Measurements from ENCODE around the gene SAPCD1.
A peak's percentile ranks its signal among the peaks of the same experiment; 100 is the strongest.

Gene SAPCD1

GRCh38 chr6:31752739-31753319, 9.6 kb upstream of the SAPCD1 start:
- H3K36me3 Mint-ChIP-seq = peaks cover 2% of the 10 kb centered on the region
- ATAC-seq (ENCODE audit: low read depth) (no peak), DNase-seq (ENCODE audit: low spot score in 2 of 2) (no peak)
- H3K9me3 Mint-ChIP-seq = no peaks in the 10 kb centered on the region
- no peaks in the 10 kb centered on the region for H3K27me3 Mint-ChIP-seq
- no peak overlapping the region for H3K27ac Mint-ChIP-seq
- no peak overlapping the region for H3K4me3 Mint-ChIP-seq
- H3K4me1 Mint-ChIP-seq = no peaks in the 10 kb centered on the region

- DNase-seq (ENCODE audit: low spot score in 2 of 2) (no peak), ATAC-seq (ENCODE audit: low read depth) (no peak)
- no peak overlapping the region for H3K27ac Mint-ChIP-seq
- no peaks in the 10 kb centered on the region for H3K27me3 Mint-ChIP-seq
- no peaks in the 10 kb centered on the region for H3K4me1 Mint-ChIP-seq
- no peaks in the 10 kb centered on the region for H3K9me3 Mint-ChIP-seq
- H3K36me3 Mint-ChIP-seq = peaks cover 16% of the 10 kb centered on the region
- no peak overlapping the region for H3K4me3 Mint-ChIP-seq
Observed at GRCh38 chr6:31758281-31758680, 4.2 kb upstream of the SAPCD1 start.

DNA sequence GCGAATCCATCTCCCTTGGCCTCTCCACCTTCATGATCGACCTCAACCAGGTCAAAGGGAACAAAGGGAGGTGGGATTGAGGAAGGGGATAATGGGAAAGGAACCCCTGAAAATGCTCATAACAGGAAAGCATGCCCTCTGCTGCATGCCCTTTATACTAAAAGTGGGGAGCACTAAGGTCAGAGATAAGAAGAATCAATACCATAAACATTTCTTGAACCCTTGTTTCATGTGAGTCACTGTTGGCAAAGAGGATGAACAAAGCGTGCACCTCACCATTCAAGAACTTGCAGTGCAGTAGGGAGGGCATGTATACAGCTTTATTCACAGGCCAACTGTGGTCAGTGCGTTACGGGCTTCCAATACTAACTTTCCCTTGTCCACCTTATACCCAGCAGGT, 1.7 kb upstream of the SAPCD1 start:
- Mint-ChIP-seq H3K4me3 (no peak overlapping the region), H3K4me1 (peaks cover 4% of the 10 kb centered on the region), H3K27ac (no peak overlapping the region), H3K36me3 (peaks cover 22% of the 10 kb centered on the region), H3K27me3 (no peaks in the 10 kb centered on the region), H3K9me3 (no peaks in the 10 kb centered on the region)
- ATAC-seq (ENCODE audit: low read depth) (no peak), DNase-seq (ENCODE audit: low spot score in 2 of 2) (no peak)

DNA sequence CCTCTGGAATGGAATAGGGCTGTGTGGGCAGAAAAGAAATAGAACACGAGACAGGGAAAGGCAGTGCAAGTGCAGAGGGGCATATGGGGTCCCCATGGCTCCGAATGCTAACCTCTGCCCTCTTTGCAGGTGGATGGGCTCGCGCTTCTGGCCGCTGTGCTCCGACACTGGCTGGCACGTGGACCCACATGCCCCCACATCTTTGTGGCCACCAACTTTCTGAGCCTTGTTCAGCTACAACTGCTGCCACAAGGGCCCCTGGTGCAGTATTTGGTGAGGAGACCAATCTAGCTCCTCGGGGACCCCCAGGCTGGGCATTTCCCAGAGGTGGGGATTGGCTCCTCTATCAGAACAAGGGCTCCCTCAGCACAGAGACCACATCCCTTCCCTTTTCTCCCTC, 1.1 kb upstream of the SAPCD1 start:
- peaks cover 4% of the 10 kb centered on the region for H3K4me1 Mint-ChIP-seq
- H3K27me3 Mint-ChIP-seq = no peaks in the 10 kb centered on the region
- H3K4me3 Mint-ChIP-seq = no peak overlapping the region
- H3K27ac Mint-ChIP-seq = no peak overlapping the region
- H3K36me3 Mint-ChIP-seq = peaks cover 22% of the 10 kb centered on the region
- ATAC-seq (ENCODE audit: low read depth) = no peak
- no peaks in the 10 kb centered on the region for H3K9me3 Mint-ChIP-seq
- no peak for DNase-seq (ENCODE audit: low spot score in 2 of 2)

GRCh38 chr6:31762878-31763618, 592 bp downstream of the SAPCD1 start:
- Mint-ChIP-seq H3K4me3 (no peak overlapping the region), H3K36me3 (peaks cover 22% of the 10 kb centered on the region), H3K27ac (peak overlapping the region; percentile 1), H3K9me3 (no peaks in the 10 kb centered on the region), H3K4me1 (peaks cover 4% of the 10 kb centered on the region), H3K27me3 (no peaks in the 10 kb centered on the region)
- no peak for ATAC-seq (ENCODE audit: low read depth)
- no peak for DNase-seq (ENCODE audit: low spot score in 2 of 2)

DNA sequence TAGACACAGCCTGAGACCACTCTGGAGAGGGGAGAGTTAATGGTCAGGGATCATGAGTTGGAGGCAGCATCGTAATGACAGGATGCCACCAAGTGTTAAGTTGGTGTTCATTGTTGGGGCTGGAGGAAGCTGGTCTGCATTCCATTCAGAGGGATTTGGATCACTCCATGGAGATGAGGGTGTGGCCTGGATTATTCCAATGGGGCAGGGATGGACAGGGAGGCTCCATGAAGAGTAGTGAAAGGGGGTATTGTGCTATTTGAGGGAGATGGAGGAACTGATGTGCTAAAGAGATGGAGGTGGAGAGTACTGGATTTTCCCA, 1.1 kb downstream of the SAPCD1 start:
- ATAC-seq (ENCODE audit: low read depth) (no peak), DNase-seq (ENCODE audit: low spot score in 2 of 2) (no peak)
- H3K9me3 Mint-ChIP-seq = no peaks in the 10 kb centered on the region
- H3K27ac Mint-ChIP-seq = peak overlapping the region; percentile 1
- peaks cover 22% of the 10 kb centered on the region for H3K36me3 Mint-ChIP-seq
- H3K4me3 Mint-ChIP-seq = no peak overlapping the region
- H3K27me3 Mint-ChIP-seq = no peaks in the 10 kb centered on the region
- H3K4me1 Mint-ChIP-seq = peaks cover 4% of the 10 kb centered on the region

GRCh38 chr6:31764198-31764597, 1.7 kb downstream of the SAPCD1 start:
- H3K4me1 Mint-ChIP-seq = peaks cover 4% of the 10 kb centered on the region
- H3K27ac Mint-ChIP-seq = no peak overlapping the region
- H3K27me3 Mint-ChIP-seq = no peaks in the 10 kb centered on the region
- no peak for ATAC-seq (ENCODE audit: low read depth)
- H3K9me3 Mint-ChIP-seq = no peaks in the 10 kb centered on the region
- DNase-seq (ENCODE audit: low spot score in 2 of 2) = no peak
- no peak overlapping the region for H3K4me3 Mint-ChIP-seq
- H3K36me3 Mint-ChIP-seq = peaks cover 22% of the 10 kb centered on the region

- no peak overlapping the region for H3K4me3 Mint-ChIP-seq
- H3K9me3 Mint-ChIP-seq = no peaks in the 10 kb centered on the region
- no peaks in the 10 kb centered on the region for H3K27me3 Mint-ChIP-seq
- ATAC-seq (ENCODE audit: low read depth) = no peak
- no peak for DNase-seq (ENCODE audit: low spot score in 2 of 2)
- no peak overlapping the region for H3K27ac Mint-ChIP-seq
- H3K4me1 Mint-ChIP-seq = peaks cover 10% of the 10 kb centered on the region
- peaks cover 17% of the 10 kb centered on the region for H3K36me3 Mint-ChIP-seq
Observed at GRCh38 chr6:31765559-31765909, 3.1 kb downstream of the SAPCD1 start.

GRCh38 chr6:31765910-31766794, 3.7 kb downstream of the SAPCD1 start:
- H3K4me1 Mint-ChIP-seq = peaks cover 10% of the 10 kb centered on the region
- H3K27me3 Mint-ChIP-seq = no peaks in the 10 kb centered on the region
- no peaks in the 10 kb centered on the region for H3K9me3 Mint-ChIP-seq
- H3K4me3 Mint-ChIP-seq = no peak overlapping the region
- no peak overlapping the region for H3K27ac Mint-ChIP-seq
- no peak for ATAC-seq (ENCODE audit: low read depth)
- no peak for DNase-seq (ENCODE audit: low spot score in 2 of 2)
- H3K36me3 Mint-ChIP-seq = peaks cover 13% of the 10 kb centered on the region

DNA sequence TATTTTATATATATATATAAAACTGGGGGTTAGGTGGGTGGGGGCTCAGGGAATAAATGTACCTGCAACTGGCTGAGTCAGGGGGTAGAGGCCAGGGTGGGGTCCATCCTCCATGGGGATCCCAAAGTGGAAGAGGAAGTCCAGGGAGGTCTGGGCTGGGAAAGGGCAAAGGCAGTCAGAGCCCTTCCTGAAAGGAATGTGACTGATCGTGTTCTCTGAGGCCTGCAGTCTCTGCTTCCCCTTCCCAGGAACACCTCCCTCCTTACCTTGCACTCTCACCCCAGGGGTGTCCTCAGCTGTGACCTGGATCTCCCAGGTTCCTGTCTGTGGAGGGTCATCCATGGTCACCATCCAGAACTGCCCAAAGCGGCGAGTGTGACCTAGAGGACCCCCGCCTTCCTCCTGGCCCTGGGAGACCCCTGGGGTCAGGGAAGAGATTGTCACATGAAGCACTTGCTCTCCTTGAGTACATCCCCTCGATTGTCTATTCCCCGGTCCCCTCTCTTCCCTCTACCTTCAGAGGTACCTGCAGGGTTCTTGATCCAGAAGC, 4.7 kb downstream of the SAPCD1 start:
- Mint-ChIP-seq H3K9me3 (no peaks in the 10 kb centered on the region), H3K4me3 (no peak overlapping the region), H3K4me1 (peaks cover 10% of the 10 kb centered on the region), H3K36me3 (peaks cover 9% of the 10 kb centered on the region), H3K27ac (no peak overlapping the region), H3K27me3 (no peaks in the 10 kb centered on the region)
- no peak for DNase-seq (ENCODE audit: low spot score in 2 of 2)
- no peak for ATAC-seq (ENCODE audit: low read depth)

- no peak for DNase-seq (ENCODE audit: low spot score in 2 of 2)
- ATAC-seq (ENCODE audit: low read depth) = no peak
Observed at GRCh38 chr6:31768363-31769257, 6.2 kb downstream of the SAPCD1 start.

DNA sequence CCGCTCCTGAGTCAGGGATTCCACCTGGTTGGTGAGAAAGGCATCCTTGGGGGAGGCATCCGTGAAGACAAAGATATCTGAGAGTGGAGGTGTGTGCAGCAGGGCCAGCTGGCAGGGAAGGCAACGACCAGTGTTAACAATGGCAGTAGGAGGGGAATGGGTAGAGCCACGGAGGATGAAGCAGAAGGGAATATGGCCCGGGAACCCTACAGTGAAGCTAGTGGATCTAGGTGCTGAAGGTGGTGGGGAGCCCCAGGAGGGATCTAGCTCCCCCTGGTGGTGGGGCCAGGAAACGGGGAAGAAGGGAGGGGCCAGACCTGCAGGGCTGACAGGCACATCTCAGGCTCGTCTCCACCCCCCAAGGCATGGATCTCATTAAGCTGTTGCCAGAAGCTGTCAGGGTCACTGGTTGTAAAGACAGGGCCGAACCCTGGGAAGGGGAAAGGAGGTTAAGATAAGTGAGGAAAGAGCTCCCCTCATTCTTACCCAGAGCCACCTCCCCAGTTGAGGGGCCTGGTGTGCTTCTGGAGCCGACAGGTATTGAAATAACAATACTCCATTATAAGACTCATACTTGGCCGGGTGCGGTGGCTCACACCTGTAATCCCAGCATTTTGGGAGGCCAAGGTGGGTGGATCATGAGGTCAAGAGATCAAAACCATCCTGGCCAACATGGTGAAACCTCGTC, 7.4 kb downstream of the SAPCD1 start:
- no peaks in the 10 kb centered on the region for H3K27me3 Mint-ChIP-seq
- H3K27ac Mint-ChIP-seq = no peak overlapping the region
- ATAC-seq (ENCODE audit: low read depth) = peak; percentile 99

More at GRCh38 chr6:31768363-31769257, 6.2 kb downstream of the SAPCD1 start:
- Mint-ChIP-seq H3K27ac (no peak overlapping the region), H3K27me3 (no peaks in the 10 kb centered on the region), H3K4me3 (no peak overlapping the region), H3K9me3 (no peaks in the 10 kb centered on the region), H3K4me1 (peaks cover 11% of the 10 kb centered on the region), H3K36me3 (peaks cover 4% of the 10 kb centered on the region)

GRCh38 chr6:31770860-31771259, 8.4 kb downstream of the SAPCD1 start:
- Mint-ChIP-seq H3K9me3 (no peaks in the 10 kb centered on the region), H3K27ac (no peak overlapping the region), H3K36me3 (no peaks in the 10 kb centered on the region), H3K4me3 (no peak overlapping the region), H3K4me1 (peaks cover 14% of the 10 kb centered on the region), H3K27me3 (no peaks in the 10 kb centered on the region)
- DNase-seq (ENCODE audit: low spot score in 2 of 2) = no peak
- ATAC-seq (ENCODE audit: low read depth) = no peak

More for the DNA sequence above, 7.4 kb downstream of the SAPCD1 start:
- H3K4me1 Mint-ChIP-seq = peaks cover 9% of the 10 kb centered on the region
- no peak overlapping the region for H3K4me3 Mint-ChIP-seq
- peak; percentile 87 to 90 for DNase-seq (ENCODE audit: low spot score in 2 of 2)
- no peaks in the 10 kb centered on the region for H3K9me3 Mint-ChIP-seq
- peaks cover 2% of the 10 kb centered on the region for H3K36me3 Mint-ChIP-seq

Data from memory B cell (primary cell).